Smooth muscle cell (in vitro differentiated cells): ENCODE measurements around the gene QARS1. TPM values are rescaled to one million over a fixed set of nuclear protein-coding genes. Genes with fewer than 3 reads are reported as not detected.

Experiments used
- DNase-seq: peaks from one replicate; lab custom pipeline; 2025; ENCODE audit not compliant: unreplicated experiment; lab: John Stamatoyannopoulos, UW
- H2AFZ ChIP-seq: fragments of 200-600 bp; sonication (generic); 2 replicates; pipeline ENCODE4 v1.6.0; 2016; ENCODE audit warnings: antibody characterized with exemption, low read depth, mild to moderate bottlenecking
- H3F3A ChIP-seq: fragments of 200-600 bp; sonication (generic); 2 replicates; pipeline ENCODE4 v1.6.0; 2017; ENCODE audit warnings: antibody characterized with exemption, low read depth
- H3K27ac ChIP-seq: fragments of 200-600 bp; sonication (generic); 2 replicates; pipeline ENCODE4 v1.5.1; 2016; ENCODE audit warnings: low read depth, mild to moderate bottlenecking
- H3K27me3 ChIP-seq: fragments of 200-600 bp; sonication (generic); 2 replicates; pipeline ENCODE4 v1.6.1; 2016; ENCODE audit warnings: low read depth, mild to moderate bottlenecking
- H3K36me3 ChIP-seq: fragments of 200-600 bp; sonication (generic); 2 replicates; pipeline ENCODE4 v1.5.1; 2016; ENCODE audit warnings: low read depth
- H3K4me1 ChIP-seq: fragments of 200-600 bp; sonication (generic); 2 replicates; pipeline ENCODE4 v1.5.1; 2016; ENCODE audit warnings: low read depth
- H3K4me2 ChIP-seq: fragments of 200-600 bp; sonication (generic); 2 replicates; pipeline ENCODE4 v1.6.0; 2016; ENCODE audit warnings: mild to moderate bottlenecking
- H3K4me3 ChIP-seq: fragments of 200-600 bp; sonication (generic); 2 replicates; pipeline ENCODE4 v1.5.1; 2016; ENCODE audit warnings: mild to moderate bottlenecking
- H3K79me2 ChIP-seq: fragments of 200-600 bp; sonication (generic); 2 replicates; pipeline ENCODE4 v1.6.0; 2016; ENCODE audit warnings: low read depth, mild to moderate bottlenecking
- H3K9ac ChIP-seq: fragments of 200-600 bp; sonication (generic); 2 replicates; pipeline ENCODE4 v1.6.0; 2016; ENCODE audit warnings: low read depth
- H3K9me3 ChIP-seq: fragments of 200-600 bp; sonication (generic); replicated peaks from 2 replicates; pipeline ENCODE4 v1.5.1; 2016; ENCODE audit warnings: low read depth
- H4K20me1 ChIP-seq: fragments of 200-600 bp; sonication (generic); 2 replicates; pipeline ENCODE4 v1.6.0; 2016; ENCODE audit warnings: low read depth
- CTCF ChIP-seq: fragments of 200-600 bp; sonication (generic); IDR thresholded peaks from 2 replicates; pipeline ENCODE4 v1.5.1; 2017; ENCODE audit warnings: borderline replicate concordance, mild to moderate bottlenecking, antibody characterized with exemption; ENCODE audit not compliant: insufficient read depth, poor library complexity, severe bottlenecking
- WGBS: methylation state at CpG from one replicate; pipeline ENCODE4 v1.1.7; 2016; ENCODE audit warnings: low lambda C conversion rate; 5-methylcytosine and 5-hydroxymethylcytosine counted together
- polyA plus RNA-seq: library from polyadenylated mRNA; unstranded; fragments of >200 nt; fragmentation: Nextera tagmentation; extraction: Ambion mirVana; gene quantifications from 2 replicates; pipeline ENCODE4 v1.2.1, GENCODE V29; 2016
- total RNA-seq: library from RNA; depleted of rRNA; stranded (reverse); fragments of >200 nt; gene quantifications from 2 replicates; pipeline ENCODE4 v1.2.3, GENCODE V29; 2014

Gene QARS1
- total and polyA plus RNA-seq, 2 experiments from 2014 or later, result 114 to 135 TPM

DNA sequence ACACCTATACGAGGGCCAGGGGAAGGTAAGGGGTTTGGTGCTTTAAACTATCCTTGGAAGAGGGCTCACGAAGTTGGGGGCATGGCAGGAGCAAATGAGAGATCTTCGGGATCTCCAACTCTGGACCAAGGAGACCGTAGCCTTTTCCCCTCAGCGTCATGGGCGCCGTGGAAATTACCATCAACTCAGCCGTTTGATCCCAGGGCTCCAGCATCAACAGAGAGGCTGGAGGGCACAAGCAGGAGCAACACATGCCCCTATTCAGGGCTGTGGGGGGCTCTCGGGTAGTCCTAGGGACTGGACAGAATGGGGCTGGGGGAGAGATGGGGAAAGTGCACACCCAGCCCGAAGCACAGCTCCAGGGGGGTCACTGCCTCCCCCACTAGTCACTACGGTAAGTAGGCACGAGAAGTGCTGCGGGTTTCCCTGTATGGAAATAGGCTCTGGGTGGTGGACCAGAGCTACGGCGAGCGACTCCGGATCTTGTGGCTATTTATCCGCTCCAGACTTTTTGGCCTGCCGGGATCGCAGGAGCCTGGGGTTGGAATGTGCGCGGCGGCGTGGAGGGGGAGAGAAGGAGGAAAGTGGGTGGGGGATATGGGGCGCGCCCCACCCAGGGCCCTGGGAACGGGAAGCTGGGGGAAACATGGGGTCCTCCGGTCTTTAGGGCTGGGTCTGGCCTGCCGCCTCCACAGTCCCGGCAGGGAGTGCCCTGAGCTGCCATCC lies 28.8 kb upstream of the QARS1 start:
- peak overlapping the region; percentile 74 for H3K9ac ChIP-seq
- H3K79me2 ChIP-seq, result peaks cover 37% of the 10 kb centered on the region
- DNase-seq, result peak; percentile 58
- H3K27me3 ChIP-seq, result no peaks in the 10 kb centered on the region
- peaks cover 14% of the 10 kb centered on the region for H3K4me1 ChIP-seq
- H3K9me3 ChIP-seq, result no peaks in the 10 kb centered on the region
- peak overlapping the region; percentile 75 for H3K27ac ChIP-seq
- peak overlapping the region; percentile 97 for H2AFZ ChIP-seq
- no peak for TF ChIP-seq CTCF
- peaks cover 4% of the 10 kb centered on the region for H4K20me1 ChIP-seq
- H3K4me3 ChIP-seq, result peak overlapping the region; percentile 86
- under 1% methylated on average over 24 of the region's 30 CpGs for WGBS
- no peaks in the 10 kb centered on the region for H3F3A ChIP-seq
- H3K4me2 ChIP-seq, result peak overlapping the region; percentile 97
- H3K36me3 ChIP-seq, result no peaks in the 10 kb centered on the region

DNA sequence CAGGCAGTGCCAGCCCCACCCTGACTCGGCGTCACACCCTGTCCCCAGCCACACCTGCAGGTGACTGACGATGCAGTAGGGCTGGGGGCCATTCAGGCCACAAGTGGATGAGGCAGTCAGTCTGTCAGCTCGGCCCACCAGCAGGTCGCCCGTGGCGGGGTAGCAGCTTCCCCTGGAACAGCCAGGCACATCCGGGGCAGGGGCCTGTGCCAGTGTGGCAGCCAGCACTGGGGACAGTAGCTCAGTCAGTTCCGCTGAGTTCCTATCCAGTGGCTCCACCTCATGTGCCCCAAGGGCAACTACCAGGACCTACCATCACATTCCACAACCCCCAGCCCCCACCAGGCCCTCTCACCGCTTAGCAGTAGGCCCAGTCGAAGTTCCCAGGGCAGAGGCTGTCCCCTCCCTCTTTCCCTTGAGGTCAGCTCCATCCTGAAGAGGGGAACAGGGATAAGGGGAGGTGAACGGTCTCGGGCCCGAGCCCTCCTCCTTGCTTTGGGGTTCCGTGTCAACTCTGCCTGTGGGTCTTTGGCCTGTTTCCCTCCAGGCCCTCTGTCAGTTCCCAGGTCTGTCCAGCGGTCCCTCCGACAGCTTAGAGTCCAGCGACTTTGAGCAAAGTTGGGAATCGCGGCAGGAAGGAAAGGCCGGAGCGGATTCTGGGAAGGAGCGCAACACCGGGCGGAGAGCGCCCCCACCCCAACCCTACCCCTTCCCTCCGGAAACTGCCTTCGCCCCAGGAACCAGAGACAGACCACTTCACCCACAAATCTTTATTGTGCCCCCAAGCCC lies 28.1 kb upstream of the QARS1 start, which contains the start of gene LAMB2:
Gene LAMB2 (minus strand): TSS at position 614 of the 789 bp plus-strand sequence. CDS start 183 bp downstream, at position 431.
- peaks cover 4% of the 10 kb centered on the region for H4K20me1 ChIP-seq
- H3K4me2 ChIP-seq, result peak within 1 kb of the TSS; percentile 97
- H2AFZ ChIP-seq, result peak within 1 kb of the TSS; percentile 97
- H3K9me3 ChIP-seq, result no peaks in the 10 kb centered on the region
- no peaks in the 10 kb centered on the region for H3F3A ChIP-seq
- no peaks in the 10 kb centered on the region for H3K27me3 ChIP-seq
- peaks cover 14% of the 10 kb centered on the region for H3K4me1 ChIP-seq
- H3K9ac ChIP-seq, result peak within 1 kb of the TSS; percentile 74
- peak; percentile 7 for TF ChIP-seq CTCF
- peaks cover 37% of the 10 kb centered on the region for H3K79me2 ChIP-seq
- H3K4me3 ChIP-seq, result peak within 1 kb of the TSS; percentile 86
- peak; percentile 57 for DNase-seq
- H3K36me3 ChIP-seq, result no peaks in the 10 kb centered on the region
- 3% methylated on average over 27 of the region's 28 CpGs for WGBS
- peak within 1 kb of the TSS; percentile 75 for H3K27ac ChIP-seq

DNA sequence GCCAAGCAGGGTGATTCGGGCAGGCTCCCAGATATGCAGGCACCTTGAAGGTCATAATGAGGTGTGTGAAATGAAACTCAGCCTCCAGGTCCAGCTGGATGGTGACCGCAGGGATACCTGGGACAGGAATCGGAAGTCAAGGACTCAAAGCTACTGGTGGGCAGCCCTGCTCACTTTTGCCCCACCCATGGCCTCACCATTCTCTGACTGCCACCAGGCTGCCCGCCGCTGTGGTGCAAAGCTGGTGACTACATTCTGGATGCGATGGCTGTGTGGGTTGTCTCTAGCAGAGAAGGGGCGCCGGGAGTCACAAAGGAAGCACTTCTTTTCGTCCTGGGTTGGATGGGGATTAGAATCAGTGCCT lies 27.5 kb upstream of the QARS1 start:
- no peak for DNase-seq
- TF ChIP-seq CTCF, result no peak
- Histone ChIP-seq H3K27me3 (no peaks in the 10 kb centered on the region), H3K36me3 (no peaks in the 10 kb centered on the region), H3K4me1 (peaks cover 14% of the 10 kb centered on the region), H3K4me3 (peak overlapping the region; percentile 86), H3K9ac (peak overlapping the region; percentile 72), H2AFZ (no peak overlapping the region), H3K79me2 (peaks cover 38% of the 10 kb centered on the region), H4K20me1 (peaks cover 4% of the 10 kb centered on the region), H3K9me3 (no peaks in the 10 kb centered on the region), H3F3A (no peaks in the 10 kb centered on the region), H3K4me2 (peak overlapping the region; percentile 97), H3K27ac (peak overlapping the region; percentile 75)
- 51% methylated on average over 9 of the region's 9 CpGs for WGBS
